SK-N-SH (cell line): Measurements from ENCODE around the gene NOTCH1.

Experiments
- CTCF ChIP-seq: fragments of 200-600 bp; sonication (generic); IDR thresholded peaks from 2 replicates; pipeline ENCODE4 v1.6.1; 2017; ENCODE audit warnings: antibody characterized with exemption, mild to moderate bottlenecking, moderate library complexity
- EP300 ChIP-seq, 2 experiments: IDR thresholded peaks; 2 replicates each; pipeline versions ENCODE4 v1.4.0 to v1.6.1; 2012; ENCODE audit warnings: borderline replicate concordance in 1 of 2, low read depth in 1 of 2, low read length in 1 of 2
- GABPA ChIP-seq: IDR thresholded peaks from 2 replicates; pipeline ENCODE4 v1.4.0; 2012; ENCODE audit warnings: low read depth, mild to moderate bottlenecking
- NFIC ChIP-seq: IDR thresholded peaks from 2 replicates; pipeline ENCODE4 v1.4.0; 2012; ENCODE audit warnings: borderline replicate concordance
- POLR2AphosphoS5 ChIP-seq: IDR thresholded peaks from 2 replicates; pipeline ENCODE4 v1.6.1; 2012; ENCODE audit warnings: low read depth, low read length
- REST ChIP-seq: IDR thresholded peaks from 2 replicates; pipeline ENCODE4 v1.6.1; 2012; ENCODE audit warnings: mild to moderate bottlenecking, low read depth, low read length, moderate library complexity
- SMC3 ChIP-seq: IDR thresholded peaks from 2 replicates; pipeline ENCODE4 v1.6.1; 2012; ENCODE audit warnings: low read depth, low read length, improper control_type of control experiment

GRCh38 chr9:136575626-136576268 is 29.9 kb upstream of the NOTCH1 start:
- TF ChIP-seq CTCF (no peak), POLR2AphosphoS5 (no peak), EP300 (IDR thresholded peaks at IDR 0.05; ENCODE audit: borderline replicate concordance in 1 of 2, low read depth in 1 of 2, low read length in 1 of 2) (no peak), REST (no peak), GABPA (no peak), SMC3 (no peak), NFIC (no peak)
